Astrocyte (in vitro differentiated cells and primary cell): ENCODE results near the gene MAGI3.

Source experiments
- EZH2 ChIP-seq: IDR thresholded peaks from 2 replicates; pipeline ENCODE4 v1.6.1; 2012; ENCODE audit warnings: mild to moderate bottlenecking, low read length, inconsistent platforms; ENCODE audit not compliant: insufficient read depth
- TF ChIP-seq, protein P1 (sequence below): IDR thresholded peaks from 2 replicates; pipeline ENCODE4 v1.5.1; 2011; ENCODE audit warnings: low read depth, mild to moderate bottlenecking, inconsistent platforms, low read length, moderate library complexity; ENCODE audit not compliant: insufficient read depth

DNA sequence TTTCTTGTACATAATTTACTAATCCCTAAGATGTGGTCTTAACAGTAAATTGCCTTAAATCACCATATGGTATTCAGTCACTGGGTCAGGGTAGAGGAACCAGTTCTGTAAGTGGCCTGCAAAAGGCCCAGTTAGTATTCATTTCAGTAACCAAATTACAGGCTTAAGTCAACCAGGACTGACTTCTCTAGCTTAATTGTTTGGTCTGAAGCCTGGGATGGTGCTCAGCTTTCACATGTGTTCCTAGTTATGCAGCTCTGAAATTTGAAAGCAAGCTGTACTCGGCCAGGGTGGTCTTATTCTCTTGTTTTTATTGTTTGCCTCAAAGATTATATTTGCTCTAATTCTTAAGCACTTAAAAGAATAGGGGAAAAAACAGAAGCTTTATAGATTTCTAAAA, 144.6 kb downstream of the MAGI3 start:
- TF ChIP-seq, protein P1, sequence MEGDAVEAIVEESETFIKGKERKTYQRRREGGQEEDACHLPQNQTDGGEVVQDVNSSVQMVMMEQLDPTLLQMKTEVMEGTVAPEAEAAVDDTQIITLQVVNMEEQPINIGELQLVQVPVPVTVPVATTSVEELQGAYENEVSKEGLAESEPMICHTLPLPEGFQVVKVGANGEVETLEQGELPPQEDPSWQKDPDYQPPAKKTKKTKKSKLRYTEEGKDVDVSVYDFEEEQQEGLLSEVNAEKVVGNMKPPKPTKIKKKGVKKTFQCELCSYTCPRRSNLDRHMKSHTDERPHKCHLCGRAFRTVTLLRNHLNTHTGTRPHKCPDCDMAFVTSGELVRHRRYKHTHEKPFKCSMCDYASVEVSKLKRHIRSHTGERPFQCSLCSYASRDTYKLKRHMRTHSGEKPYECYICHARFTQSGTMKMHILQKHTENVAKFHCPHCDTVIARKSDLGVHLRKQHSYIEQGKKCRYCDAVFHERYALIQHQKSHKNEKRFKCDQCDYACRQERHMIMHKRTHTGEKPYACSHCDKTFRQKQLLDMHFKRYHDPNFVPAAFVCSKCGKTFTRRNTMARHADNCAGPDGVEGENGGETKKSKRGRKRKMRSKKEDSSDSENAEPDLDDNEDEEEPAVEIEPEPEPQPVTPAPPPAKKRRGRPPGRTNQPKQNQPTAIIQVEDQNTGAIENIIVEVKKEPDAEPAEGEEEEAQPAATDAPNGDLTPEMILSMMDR: no peak
- no peak for TF ChIP-seq EZH2
